ENCODE measurements around the gene FNTB. TPM values are rescaled to one million over a fixed set of nuclear protein-coding genes. Genes with fewer than 3 reads are reported as not detected.

The FNTB gene
- total RNA-seq, 1 experiment from 2014 or later = 35.3 TPM

DNA sequence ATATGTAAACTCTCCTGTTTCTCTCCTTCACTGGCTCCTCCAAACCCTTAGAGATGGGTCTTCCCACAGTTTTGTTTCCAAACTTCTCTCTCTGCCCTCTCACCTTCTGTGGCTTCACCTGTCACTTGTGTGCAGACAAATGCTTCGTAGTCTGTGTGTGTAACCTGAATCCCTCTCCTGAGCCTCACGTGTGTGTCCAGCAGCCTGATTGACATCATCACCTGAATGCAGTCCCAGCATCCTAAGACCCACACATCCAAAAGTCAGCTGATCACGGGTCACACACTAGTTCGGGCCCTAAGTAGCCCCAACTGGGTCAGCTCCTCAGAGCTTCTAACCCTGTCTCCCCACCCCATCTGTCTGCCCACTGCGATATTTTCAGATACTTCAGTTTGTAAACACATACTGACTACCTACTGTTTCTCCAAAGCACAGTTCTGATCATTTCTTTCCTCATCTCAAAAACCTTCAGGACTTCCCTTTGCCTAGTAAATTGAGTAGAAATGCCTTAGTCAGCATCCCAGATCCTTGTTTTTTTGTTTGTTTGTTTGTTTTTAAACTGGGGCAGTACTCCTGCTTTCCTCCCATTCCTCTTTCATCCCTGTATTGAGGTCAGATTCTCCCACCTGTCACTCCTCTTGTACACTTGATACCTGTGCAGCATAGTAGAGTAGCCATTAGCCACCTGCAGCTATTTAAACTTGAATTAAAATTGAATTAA lies 23.7 kb downstream of the FNTB start:
- Histone ChIP-seq H3K79me2 (ENCODE audit: low read depth) (no peaks in the 10 kb centered on the region), H3K27ac (no peak overlapping the region), H2AFZ (no peak overlapping the region), H4K20me1 (ENCODE audit: insufficient read depth) (no peaks in the 10 kb centered on the region), H3K27me3 (ENCODE audit: insufficient read depth, low read depth) (no peaks in the 10 kb centered on the region), H3K36me3 (ENCODE audit: low read depth) (peaks cover 12% of the 10 kb centered on the region; the same call in 1 of the 2 replicates), H3K4me1 (replicated peaks; ENCODE audit: insufficient read depth) (peaks cover 15% of the 10 kb centered on the region), H3K4me3 (no peak overlapping the region), H3K9me3 (ENCODE audit: insufficient read depth, low read depth) (no peaks in the 10 kb centered on the region), H3K4me2 (no peak overlapping the region), H3F3A (ENCODE audit: insufficient read depth, low read depth) (no peaks in the 10 kb centered on the region), H3K9me2 (ENCODE audit: insufficient read depth) (no peaks in the 10 kb centered on the region)
- intact Hi-C loops (cut with micrococcal nuclease; ENCODE audit: unreplicated experiment) = no loop called here
- POLR2A ChIA-PET (ENCODE audit: unreplicated experiment) = no interaction called here
- no TSS peak for BruUV-seq (replicated peaks)
- DNase-seq = no peak
- CTCF ChIA-PET = interaction anchor here (1.0 kb wide), 1 partner anchor 10 kb away, joined by 3 read pairs; no protein-coding TSS in a partner anchor
- TF ChIP-seq, protein P1, sequence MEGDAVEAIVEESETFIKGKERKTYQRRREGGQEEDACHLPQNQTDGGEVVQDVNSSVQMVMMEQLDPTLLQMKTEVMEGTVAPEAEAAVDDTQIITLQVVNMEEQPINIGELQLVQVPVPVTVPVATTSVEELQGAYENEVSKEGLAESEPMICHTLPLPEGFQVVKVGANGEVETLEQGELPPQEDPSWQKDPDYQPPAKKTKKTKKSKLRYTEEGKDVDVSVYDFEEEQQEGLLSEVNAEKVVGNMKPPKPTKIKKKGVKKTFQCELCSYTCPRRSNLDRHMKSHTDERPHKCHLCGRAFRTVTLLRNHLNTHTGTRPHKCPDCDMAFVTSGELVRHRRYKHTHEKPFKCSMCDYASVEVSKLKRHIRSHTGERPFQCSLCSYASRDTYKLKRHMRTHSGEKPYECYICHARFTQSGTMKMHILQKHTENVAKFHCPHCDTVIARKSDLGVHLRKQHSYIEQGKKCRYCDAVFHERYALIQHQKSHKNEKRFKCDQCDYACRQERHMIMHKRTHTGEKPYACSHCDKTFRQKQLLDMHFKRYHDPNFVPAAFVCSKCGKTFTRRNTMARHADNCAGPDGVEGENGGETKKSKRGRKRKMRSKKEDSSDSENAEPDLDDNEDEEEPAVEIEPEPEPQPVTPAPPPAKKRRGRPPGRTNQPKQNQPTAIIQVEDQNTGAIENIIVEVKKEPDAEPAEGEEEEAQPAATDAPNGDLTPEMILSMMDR (conservative IDR thresholded peaks at IDR 0.05) = no peak
- no peak for TF ChIP-seq EZH2 (IDR thresholded peaks at IDR 0.05; ENCODE audit: low read depth)

DNA sequence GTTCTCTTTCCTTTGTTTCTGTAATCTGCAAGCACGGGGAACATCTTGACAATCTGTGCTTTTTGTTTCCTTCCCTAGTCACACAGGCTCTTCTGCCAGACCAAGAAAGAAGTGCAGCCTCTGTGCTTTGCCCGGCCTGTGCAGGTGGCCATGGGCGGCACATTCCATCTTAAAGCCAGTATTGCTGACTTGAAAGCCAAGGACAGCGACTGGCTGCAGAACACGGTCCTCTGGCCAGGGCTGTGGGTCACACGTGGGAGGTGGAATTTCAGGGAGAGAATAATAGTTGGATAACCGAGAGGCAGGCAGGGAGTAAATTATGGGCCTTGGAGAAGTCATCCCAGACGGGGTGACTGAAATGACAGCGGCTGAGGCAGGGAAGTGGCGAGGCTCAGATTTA lies 24.8 kb downstream of the FNTB start:
- Histone ChIP-seq H3K4me2 (no peak overlapping the region), H3K79me2 (ENCODE audit: low read depth) (no peaks in the 10 kb centered on the region), H3K27me3 (ENCODE audit: insufficient read depth, low read depth) (no peaks in the 10 kb centered on the region), H3F3A (ENCODE audit: insufficient read depth, low read depth) (no peaks in the 10 kb centered on the region), H3K27ac (no peak overlapping the region), H3K4me1 (replicated peaks; ENCODE audit: insufficient read depth) (peaks cover 4% of the 10 kb centered on the region), H3K9me2 (ENCODE audit: insufficient read depth) (no peaks in the 10 kb centered on the region), H2AFZ (no peak overlapping the region), H3K9me3 (ENCODE audit: insufficient read depth, low read depth) (no peaks in the 10 kb centered on the region), H3K4me3 (no peak overlapping the region), H4K20me1 (ENCODE audit: insufficient read depth) (no peaks in the 10 kb centered on the region), H3K36me3 (ENCODE audit: low read depth) (peaks cover 10% of the 10 kb centered on the region; the same call in 1 of the 2 replicates)
- ChIA-PET POLR2A (ENCODE audit: unreplicated experiment) (no interaction called here), CTCF (no interaction called here)
- no peak for DNase-seq
- no peak for TF ChIP-seq EZH2 (IDR thresholded peaks at IDR 0.05; ENCODE audit: low read depth)
- TF ChIP-seq, protein P1 (conservative IDR thresholded peaks at IDR 0.05) = no peak
- no TSS peak for BruUV-seq (replicated peaks)
- intact Hi-C loops (cut with micrococcal nuclease; ENCODE audit: unreplicated experiment) = no loop called here

DNA sequence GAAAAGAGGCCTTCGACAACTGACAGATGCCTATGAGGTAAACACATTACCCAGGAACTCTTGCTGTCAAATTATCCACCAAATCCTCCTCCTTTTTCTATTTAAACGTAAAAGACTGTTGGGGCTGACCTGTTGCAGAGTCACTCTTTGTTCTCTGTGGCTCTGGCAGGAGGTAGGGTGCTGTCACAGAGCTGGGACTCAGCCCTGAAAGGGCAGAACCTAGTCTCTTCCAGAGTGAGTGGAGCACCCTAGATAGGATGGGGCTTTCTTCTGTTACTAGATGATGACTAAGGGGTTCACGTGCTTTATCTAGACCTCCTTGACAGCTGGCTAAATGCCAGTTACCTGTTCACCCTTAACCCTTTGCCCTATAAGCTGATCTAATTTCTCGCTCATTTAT lies 25.7 kb downstream of the FNTB start:
- no peak overlapping the region for H3K4me3 ChIP-seq
- CTCF ChIA-PET = no interaction called here
- H3K36me3 ChIP-seq (ENCODE audit: low read depth) = peaks cover 5% of the 10 kb centered on the region; the same call in 1 of the 2 replicates
- H3K9me2 ChIP-seq (ENCODE audit: insufficient read depth) = no peaks in the 10 kb centered on the region
- no peak overlapping the region for H3K27ac ChIP-seq
- H4K20me1 ChIP-seq (ENCODE audit: insufficient read depth) = no peaks in the 10 kb centered on the region
- intact Hi-C loops (cut with micrococcal nuclease; ENCODE audit: unreplicated experiment) = no loop called here
- no peak overlapping the region for H3K4me2 ChIP-seq
- H3K4me1 ChIP-seq (replicated peaks; ENCODE audit: insufficient read depth) = no peaks in the 10 kb centered on the region
- H3K79me2 ChIP-seq (ENCODE audit: low read depth) = no peaks in the 10 kb centered on the region
- DNase-seq = no peak
- BruUV-seq (replicated peaks) = no TSS peak
- no peaks in the 10 kb centered on the region for H3K27me3 ChIP-seq (ENCODE audit: insufficient read depth, low read depth)
- no peak overlapping the region for H2AFZ ChIP-seq
- no peaks in the 10 kb centered on the region for H3K9me3 ChIP-seq (ENCODE audit: insufficient read depth, low read depth)
- TF ChIP-seq, protein P1 (conservative IDR thresholded peaks at IDR 0.05) = no peak
- TF ChIP-seq EZH2 (IDR thresholded peaks at IDR 0.05; ENCODE audit: low read depth) = no peak
- H3F3A ChIP-seq (ENCODE audit: insufficient read depth, low read depth) = no peaks in the 10 kb centered on the region
- POLR2A ChIA-PET (ENCODE audit: unreplicated experiment) = no interaction called here

Data from PC-9 (cell line).